H9 (cell line): ENCODE measurements around the gene CCDC191. TPM values are rescaled to one million over a fixed set of nuclear protein-coding genes. Genes with fewer than 3 reads are reported as not detected.

Source experiments
- DNase-seq: peaks from one replicate; pipeline ENCODE4 v3.0.0-alpha.2; 2017
- H2AFZ ChIP-seq: one replicate; pipeline ENCODE4 v1.6.1; 2013; ENCODE audit warnings: mild to moderate bottlenecking, low read length, control low read depth, moderate library complexity
- H2AK5ac ChIP-seq: 2 replicates; pipeline ENCODE4 v1.6.1; 2013; ENCODE audit warnings: low read length, control low read depth, mixed read lengths; ENCODE audit not compliant: insufficient read length
- H2BK120ac ChIP-seq: one replicate; pipeline ENCODE4 v1.6.1; 2013; ENCODE audit warnings: low read depth, mild to moderate bottlenecking, low read length, control low read depth, inconsistent platforms; ENCODE audit not compliant: poor library complexity, severe bottlenecking
- H2BK12ac ChIP-seq: 2 replicates; pipeline ENCODE4 v1.6.1; 2013; ENCODE audit warnings: low read length, control low read depth, mixed read lengths, low read depth; ENCODE audit not compliant: insufficient read length
- H2BK15ac ChIP-seq: 2 replicates; pipeline ENCODE4 v1.6.1; 2013; ENCODE audit warnings: low read depth, low read length, control low read depth
- H2BK20ac ChIP-seq: one replicate; pipeline ENCODE4 v1.6.1; 2013; ENCODE audit warnings: low read depth, mild to moderate bottlenecking, low read length, control low read depth, inconsistent platforms; ENCODE audit not compliant: poor library complexity, severe bottlenecking
- H2BK5ac ChIP-seq: 2 replicates; pipeline ENCODE4 v1.6.1; 2013; ENCODE audit warnings: low read length, control low read depth, mixed read lengths; ENCODE audit not compliant: insufficient read length
- H3K14ac ChIP-seq: 2 replicates; pipeline ENCODE4 v1.6.1; 2013; ENCODE audit warnings: low read length, control low read depth; ENCODE audit not compliant: insufficient read depth
- H3K18ac ChIP-seq: 2 replicates; pipeline ENCODE4 v1.6.1; 2013; ENCODE audit warnings: low read depth, mild to moderate bottlenecking, mixed read lengths, low read length, control low read depth; ENCODE audit not compliant: insufficient read length
- H3K23ac ChIP-seq: 2 replicates; pipeline ENCODE4 v1.6.1; 2013; ENCODE audit warnings: low read length, control low read depth, mixed read lengths, low read depth; ENCODE audit not compliant: insufficient read length
- H3K23me2 ChIP-seq: 2 replicates; pipeline ENCODE4 v1.6.1; 2013; ENCODE audit warnings: low read depth, mild to moderate bottlenecking, mixed read lengths, low read length, control low read depth; ENCODE audit not compliant: insufficient read length, poor library complexity, severe bottlenecking
- H3K27ac ChIP-seq: 2 replicates; pipeline ENCODE4 v1.5.1; 2013; ENCODE audit warnings: low read length, control low read depth, mixed read lengths, low read depth; ENCODE audit not compliant: insufficient read length
- H3K27me3 ChIP-seq: 2 replicates; pipeline ENCODE4 v1.6.1; 2013; ENCODE audit warnings: low read length, control low read depth, inconsistent platforms; ENCODE audit not compliant: insufficient read depth
- H3K4ac ChIP-seq: 2 replicates; pipeline ENCODE4 v1.6.1; 2013; ENCODE audit warnings: low read depth, mild to moderate bottlenecking, control low read depth, inconsistent platforms, low read length, moderate library complexity
- H3K4me1 ChIP-seq: 2 replicates; pipeline ENCODE4 v1.6.1; 2013; ENCODE audit warnings: low read length, control low read depth, inconsistent platforms; ENCODE audit not compliant: insufficient read depth
- H3K4me2 ChIP-seq: 2 replicates; pipeline ENCODE4 v1.6.1; 2013; ENCODE audit warnings: low read length, control low read depth, mixed read lengths; ENCODE audit not compliant: insufficient read length, insufficient read depth
- H3K56ac ChIP-seq: 2 replicates; pipeline ENCODE4 v1.6.1; 2013; ENCODE audit warnings: low read depth, mild to moderate bottlenecking, mixed read lengths, low read length, control low read depth; ENCODE audit not compliant: insufficient read length
- H3K79me1 ChIP-seq: 2 replicates; pipeline ENCODE4 v1.6.1; 2013; ENCODE audit warnings: low read depth, mild to moderate bottlenecking, moderate library complexity, low read length, control low read depth, inconsistent platforms; ENCODE audit not compliant: insufficient read depth, poor library complexity, severe bottlenecking
- H3K79me2 ChIP-seq: 2 replicates; pipeline ENCODE4 v1.6.1; 2013; ENCODE audit warnings: low read length, control low read depth, inconsistent platforms; ENCODE audit not compliant: insufficient read depth
- H3K9ac ChIP-seq: 2 replicates; pipeline ENCODE4 v1.6.1; 2013; ENCODE audit warnings: low read length, control low read depth, mixed read lengths; ENCODE audit not compliant: insufficient read length; ENCODE audit errors: extremely low read depth
- H3K9me3 ChIP-seq: one replicate; pipeline ENCODE4 v1.6.1; 2013; ENCODE audit warnings: low read depth, low read length, inconsistent platforms; ENCODE audit not compliant: control insufficient read depth
- H3T11ph ChIP-seq: one replicate; pipeline ENCODE4 v1.6.1; 2013; ENCODE audit warnings: mild to moderate bottlenecking, low read length, control low read depth, inconsistent platforms
- H4K20me1 ChIP-seq: one replicate; pipeline ENCODE4 v1.6.1; 2013; ENCODE audit not compliant: control insufficient read depth, insufficient read length, insufficient read depth
- H4K5ac ChIP-seq: 2 replicates; pipeline ENCODE4 v1.6.1; 2013; ENCODE audit warnings: low read depth, mild to moderate bottlenecking, mixed read lengths, low read length, control low read depth; ENCODE audit not compliant: insufficient read length
- H4K8ac ChIP-seq: replicated peaks from 2 replicates; pipeline ENCODE4 v1.6.1; 2013; ENCODE audit warnings: low read length, control low read depth, mixed read lengths, low read depth; ENCODE audit not compliant: insufficient read length
- H4K91ac ChIP-seq: 2 replicates; pipeline ENCODE4 v1.6.1; 2013; ENCODE audit warnings: low read depth, mild to moderate bottlenecking, moderate library complexity, mixed read lengths, low read length, control low read depth; ENCODE audit not compliant: insufficient read length
- H3K27ac Mint-ChIP-seq, 3 experiments: 2 replicates in 2 of 3; 3 replicates in 1 of 3; pipeline ENCODE4 v1.8.0; 2020 to 2021; ENCODE audit warnings: mixed read lengths in 3 of 3, mild to moderate bottlenecking in 1 of 3, moderate library complexity in 1 of 3
- H3K27me3 Mint-ChIP-seq: 2 replicates; pipeline ENCODE4 v1.8.0; 2021; ENCODE audit warnings: low read depth, mild to moderate bottlenecking, moderate library complexity, mixed read lengths
- H3K36me3 Mint-ChIP-seq, 3 experiments: 2 replicates in 2 of 3; 3 replicates in 1 of 3; pipeline ENCODE4 v1.8.0; 2020 to 2021; ENCODE audit warnings: low read depth in 3 of 3, mixed read lengths in 3 of 3; ENCODE audit not compliant: insufficient read depth in 1 of 3
- H3K4me1 Mint-ChIP-seq, 2 experiments: 2 replicates each; pipeline ENCODE4 v1.8.0; 2020; ENCODE audit warnings: mixed read lengths in 2 of 2
- H3K4me3 Mint-ChIP-seq, 2 experiments: 2 replicates in 1 of 2; 3 replicates in 1 of 2; pipeline ENCODE4 v1.8.0; 2020 to 2021; ENCODE audit warnings: mild to moderate bottlenecking in 2 of 2, mixed read lengths in 2 of 2, moderate library complexity in 1 of 2
- H3K9me3 Mint-ChIP-seq, 2 experiments: 2 replicates in 1 of 2; 3 replicates in 1 of 2; pipeline ENCODE4 v1.8.0; 2020; ENCODE audit warnings: mild to moderate bottlenecking in 2 of 2, mixed read lengths in 2 of 2, moderate library complexity in 1 of 2
- WGBS: extraction: QIAGEN DNeasy Blood & Tissue Kit; methylation state at CpG from one replicate; pipeline ENCODE4 v1.1.7; 2013; ENCODE audit warnings: missing lambda C conversion rate, low lambda C conversion rate, mixed read lengths; ENCODE audit not compliant: insufficient read length; ENCODE audit errors: extremely low coverage; 5-methylcytosine and 5-hydroxymethylcytosine counted together
- total RNA-seq: library from RNA; stranded (reverse); gene quantifications from 2 replicates; pipeline ENCODE4 v1.2.1, GENCODE V29; 2021
- TF ChIP-seq, protein P1 (sequence below): fragments of 200-600 bp; sonication (generic); conservative IDR thresholded peaks from 3 replicates; pipeline ENCODE4 v1.8.0; 2021; ENCODE audit warnings: antibody characterized with exemption, mild to moderate bottlenecking

The CCDC191 gene
- total RNA-seq, 1 experiment from 2014 or later: 0.68 TPM

- no peak overlapping the region for H3K56ac ChIP-seq
These were observed 4.1 kb downstream of the CCDC191 start for GRCh38 chr3:114052216-114052615.

More at GRCh38 chr3:114052216-114052615, 4.1 kb downstream of the CCDC191 start:
- Histone ChIP-seq H4K91ac (no peak overlapping the region), H3K23ac (no peak overlapping the region), H3K27me3 (no peaks in the 10 kb centered on the region), H3T11ph (no peak overlapping the region), H3K23me2 (peaks cover 5% of the 10 kb centered on the region), H2BK12ac (no peak overlapping the region), H2BK5ac (no peak overlapping the region), H4K5ac (no peak overlapping the region), H3K9ac (no peak overlapping the region), H3K14ac (no peak overlapping the region), H2BK120ac (no peak overlapping the region), H3K4me2 (no peak overlapping the region), H3K27ac (no peak overlapping the region), H3K4me1 (no peaks in the 10 kb centered on the region), H3K79me1 (no peaks in the 10 kb centered on the region), H2AK5ac (no peak overlapping the region), H4K20me1 (no peaks in the 10 kb centered on the region), H2BK15ac (no peak overlapping the region), H3K79me2 (peaks cover 2% of the 10 kb centered on the region; the same call in 1 of the 2 replicates), H2AFZ (no peak overlapping the region), H2BK20ac (no peak overlapping the region), H3K9me3 (no peaks in the 10 kb centered on the region), H4K8ac (no peak overlapping the region), H3K4ac (no peak overlapping the region), H3K18ac (no peak overlapping the region)
- Mint-ChIP-seq H3K27me3 (peaks cover 1% of the 10 kb centered on the region; the same call in 1 of the 2 replicates), H3K4me1 (peaks cover 6 to 8% of the 10 kb centered on the region in 2 experiments; a peak in 3 of 4 replicates), H3K4me3 (no peak overlapping the region), H3K27ac (no peak overlapping the region), H3K9me3 (peaks cover 0 to 3% of the 10 kb centered on the region in 2 experiments; a peak in 1 of 5 replicates), H3K36me3 (no peaks in the 10 kb centered on the region)
- TF ChIP-seq, protein P1, sequence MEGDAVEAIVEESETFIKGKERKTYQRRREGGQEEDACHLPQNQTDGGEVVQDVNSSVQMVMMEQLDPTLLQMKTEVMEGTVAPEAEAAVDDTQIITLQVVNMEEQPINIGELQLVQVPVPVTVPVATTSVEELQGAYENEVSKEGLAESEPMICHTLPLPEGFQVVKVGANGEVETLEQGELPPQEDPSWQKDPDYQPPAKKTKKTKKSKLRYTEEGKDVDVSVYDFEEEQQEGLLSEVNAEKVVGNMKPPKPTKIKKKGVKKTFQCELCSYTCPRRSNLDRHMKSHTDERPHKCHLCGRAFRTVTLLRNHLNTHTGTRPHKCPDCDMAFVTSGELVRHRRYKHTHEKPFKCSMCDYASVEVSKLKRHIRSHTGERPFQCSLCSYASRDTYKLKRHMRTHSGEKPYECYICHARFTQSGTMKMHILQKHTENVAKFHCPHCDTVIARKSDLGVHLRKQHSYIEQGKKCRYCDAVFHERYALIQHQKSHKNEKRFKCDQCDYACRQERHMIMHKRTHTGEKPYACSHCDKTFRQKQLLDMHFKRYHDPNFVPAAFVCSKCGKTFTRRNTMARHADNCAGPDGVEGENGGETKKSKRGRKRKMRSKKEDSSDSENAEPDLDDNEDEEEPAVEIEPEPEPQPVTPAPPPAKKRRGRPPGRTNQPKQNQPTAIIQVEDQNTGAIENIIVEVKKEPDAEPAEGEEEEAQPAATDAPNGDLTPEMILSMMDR: no peak
- DNase-seq: no peak
- no CpG with 5 or more reads among the region's 2 CpGs for WGBS
